ENCODE data around the gene ZNF521.

The ZNF521 gene

GRCh38 chr18:25016181-25016580 is 335.8 kb downstream of the ZNF521 start:
- no peak for DNase-seq

Data from SHP77 (cell line).